Astrocyte (in vitro differentiated cells and primary cell): ENCODE results near the gene PCGF5. TPM values are rescaled to one million over a fixed set of nuclear protein-coding genes. Genes with fewer than 3 reads are reported as not detected.
A peak's percentile ranks its signal among the peaks of the same experiment; 100 is the strongest.
"Not testable (repeated sequence)": the region's sequence is repeated elsewhere in the genome, so short reads cannot be mapped to it uniquely, and the experiment has no call there.

Experiments used
- DNase-seq: peaks from one replicate; pipeline ENCODE4 v3.0.0-alpha.2; 2010; ENCODE audit warnings: low read depth
- FAIRE-seq: peaks from 2 replicates; lab custom pipeline; 2011; peaks lifted over from hg19 to GRCh38; lab: Jason Lieb, UNC
- H2AFZ ChIP-seq: 2 replicates; pipeline ENCODE4 v1.6.0; 2012; ENCODE audit warnings: low read depth, low read length, inconsistent platforms
- H3K27ac ChIP-seq: 2 replicates; pipeline ENCODE4 v1.5.1; 2011; ENCODE audit warnings: low read depth, low read length, inconsistent platforms
- H3K27me3 ChIP-seq: 2 replicates; pipeline ENCODE4 v1.6.0; 2011; ENCODE audit warnings: low read length, inconsistent platforms; ENCODE audit not compliant: insufficient read depth
- H3K36me3 ChIP-seq: 2 replicates; pipeline ENCODE4 v1.5.1; 2011; ENCODE audit warnings: low read length, inconsistent platforms; ENCODE audit not compliant: insufficient read depth
- H3K4me1 ChIP-seq: 2 replicates; pipeline ENCODE4 v1.5.1; 2011; ENCODE audit warnings: low read length, inconsistent platforms; ENCODE audit not compliant: insufficient read depth
- H3K4me2 ChIP-seq: 2 replicates; pipeline ENCODE4 v1.6.0; 2012; ENCODE audit warnings: low read length, inconsistent platforms
- H3K4me3 ChIP-seq: 2 replicates; pipeline ENCODE4 v1.5.1; 2011; ENCODE audit warnings: low read depth, mild to moderate bottlenecking, low read length, inconsistent platforms; ENCODE audit not compliant: insufficient read depth
- H3K79me2 ChIP-seq: 2 replicates; pipeline ENCODE4 v1.6.0; 2012; ENCODE audit warnings: mild to moderate bottlenecking, low read length, inconsistent platforms; ENCODE audit not compliant: insufficient read depth
- H3K9ac ChIP-seq: 2 replicates; pipeline ENCODE4 v1.6.0; 2012; ENCODE audit warnings: mild to moderate bottlenecking, low read length, inconsistent platforms
- H3K9me3 ChIP-seq: 2 replicates; pipeline ENCODE4 v1.5.1; 2012; ENCODE audit warnings: low read depth, mild to moderate bottlenecking, low read length, inconsistent platforms; ENCODE audit not compliant: insufficient read depth
- H4K20me1 ChIP-seq: 2 replicates; pipeline ENCODE4 v1.6.0; 2012; ENCODE audit warnings: low read length, inconsistent platforms; ENCODE audit not compliant: insufficient read depth
- H3K27ac Mint-ChIP-seq: one replicate; pipeline ENCODE4 v1.8.0; 2021; ENCODE audit warnings: mild to moderate bottlenecking, mixed read lengths; ENCODE audit not compliant: unreplicated experiment
- H3K27me3 Mint-ChIP-seq: one replicate; pipeline ENCODE4 v1.8.0; 2021; ENCODE audit warnings: low read depth, mixed read lengths; ENCODE audit not compliant: unreplicated experiment
- H3K36me3 Mint-ChIP-seq: one replicate; pipeline ENCODE4 v1.8.0; 2021; ENCODE audit warnings: low read depth, mixed read lengths; ENCODE audit not compliant: unreplicated experiment
- H3K4me1 Mint-ChIP-seq: one replicate; pipeline ENCODE4 v1.8.0; 2021; ENCODE audit warnings: low read depth, mixed read lengths; ENCODE audit not compliant: unreplicated experiment
- H3K4me3 Mint-ChIP-seq: one replicate; pipeline ENCODE4 v1.8.0; 2021; ENCODE audit warnings: mild to moderate bottlenecking, moderate library complexity, mixed read lengths; ENCODE audit not compliant: unreplicated experiment
- H3K9me3 Mint-ChIP-seq: one replicate; pipeline ENCODE4 v1.8.0; 2021; ENCODE audit warnings: mild to moderate bottlenecking, mixed read lengths; ENCODE audit not compliant: unreplicated experiment
- EZH2 ChIP-seq: IDR thresholded peaks from 2 replicates; pipeline ENCODE4 v1.6.1; 2012; ENCODE audit warnings: mild to moderate bottlenecking, low read length, inconsistent platforms; ENCODE audit not compliant: insufficient read depth
- total RNA-seq: library from RNA; stranded (reverse); gene quantifications from 2 replicates; pipeline ENCODE4 v1.2.1, GENCODE V29; 2021
- TF ChIP-seq, protein P1 (sequence below): IDR thresholded peaks from 2 replicates; pipeline ENCODE4 v1.5.1; 2011; ENCODE audit warnings: low read depth, mild to moderate bottlenecking, inconsistent platforms, low read length, moderate library complexity; ENCODE audit not compliant: insufficient read depth

The PCGF5 gene
- total RNA-seq, 1 donor from 2014 or later = 31.5 TPM

- Mint-ChIP-seq H3K27ac (no peak overlapping the region), H3K4me1 (peaks cover 12% of the 10 kb centered on the region), H3K9me3 (no peaks in the 10 kb centered on the region), H3K36me3 (no peaks in the 10 kb centered on the region), H3K27me3 (no peaks in the 10 kb centered on the region), H3K4me3 (no peak overlapping the region)
- no peak overlapping the region for H3K27ac ChIP-seq
- no peak for TF ChIP-seq EZH2
- TF ChIP-seq, protein P1, sequence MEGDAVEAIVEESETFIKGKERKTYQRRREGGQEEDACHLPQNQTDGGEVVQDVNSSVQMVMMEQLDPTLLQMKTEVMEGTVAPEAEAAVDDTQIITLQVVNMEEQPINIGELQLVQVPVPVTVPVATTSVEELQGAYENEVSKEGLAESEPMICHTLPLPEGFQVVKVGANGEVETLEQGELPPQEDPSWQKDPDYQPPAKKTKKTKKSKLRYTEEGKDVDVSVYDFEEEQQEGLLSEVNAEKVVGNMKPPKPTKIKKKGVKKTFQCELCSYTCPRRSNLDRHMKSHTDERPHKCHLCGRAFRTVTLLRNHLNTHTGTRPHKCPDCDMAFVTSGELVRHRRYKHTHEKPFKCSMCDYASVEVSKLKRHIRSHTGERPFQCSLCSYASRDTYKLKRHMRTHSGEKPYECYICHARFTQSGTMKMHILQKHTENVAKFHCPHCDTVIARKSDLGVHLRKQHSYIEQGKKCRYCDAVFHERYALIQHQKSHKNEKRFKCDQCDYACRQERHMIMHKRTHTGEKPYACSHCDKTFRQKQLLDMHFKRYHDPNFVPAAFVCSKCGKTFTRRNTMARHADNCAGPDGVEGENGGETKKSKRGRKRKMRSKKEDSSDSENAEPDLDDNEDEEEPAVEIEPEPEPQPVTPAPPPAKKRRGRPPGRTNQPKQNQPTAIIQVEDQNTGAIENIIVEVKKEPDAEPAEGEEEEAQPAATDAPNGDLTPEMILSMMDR = no peak
- H3K4me1 ChIP-seq = peaks cover 8% of the 10 kb centered on the region
- H3K4me2 ChIP-seq = no peak overlapping the region
- H3K9ac ChIP-seq = no peak overlapping the region
- no peak for DNase-seq
- no peak overlapping the region for H2AFZ ChIP-seq
- no peaks in the 10 kb centered on the region for H3K9me3 ChIP-seq
- H3K36me3 ChIP-seq = no peaks in the 10 kb centered on the region
- H3K4me3 ChIP-seq = no peak overlapping the region
- no peak for FAIRE-seq
- H3K27me3 ChIP-seq = no peaks in the 10 kb centered on the region
- H3K79me2 ChIP-seq = no peaks in the 10 kb centered on the region
- no peaks in the 10 kb centered on the region for H4K20me1 ChIP-seq
Observed at GRCh38 chr10:91317541-91317940, 97.1 kb downstream of the PCGF5 start.

GRCh38 chr10:91319336-91319735 is 98.9 kb downstream of the PCGF5 start:
- no peaks in the 10 kb centered on the region for H3K27me3 ChIP-seq
- Mint-ChIP-seq H3K27me3 (no peaks in the 10 kb centered on the region), H3K36me3 (no peaks in the 10 kb centered on the region), H3K4me3 (peak overlapping the region; percentile 27), H3K9me3 (no peaks in the 10 kb centered on the region), H3K4me1 (peaks cover 5% of the 10 kb centered on the region), H3K27ac (no peak overlapping the region)
- FAIRE-seq = no peak
- no peak overlapping the region for H3K27ac ChIP-seq
- no peak overlapping the region for H2AFZ ChIP-seq
- H4K20me1 ChIP-seq = no peaks in the 10 kb centered on the region
- H3K4me1 ChIP-seq = peaks cover under 1% of the 10 kb centered on the region
- no peak overlapping the region for H3K4me3 ChIP-seq
- H3K79me2 ChIP-seq = no peaks in the 10 kb centered on the region
- H3K4me2 ChIP-seq = no peak overlapping the region
- no peaks in the 10 kb centered on the region for H3K36me3 ChIP-seq
- H3K9ac ChIP-seq = no peak overlapping the region
- no peaks in the 10 kb centered on the region for H3K9me3 ChIP-seq
- no peak for TF ChIP-seq EZH2
- TF ChIP-seq, protein P1 = no peak
- DNase-seq = no peak

GRCh38 chr10:91323293-91323905 is 102.9 kb downstream of the PCGF5 start:
- H3K79me2 ChIP-seq, H3K27ac Mint-ChIP-seq, H3K27me3 ChIP-seq, H3K9ac ChIP-seq, H3K4me1 ChIP-seq, H3K36me3 Mint-ChIP-seq, FAIRE-seq, H3K4me3 Mint-ChIP-seq, H3K4me1 Mint-ChIP-seq, H4K20me1 ChIP-seq, H3K27ac ChIP-seq, H2AFZ ChIP-seq, H3K27me3 Mint-ChIP-seq, H3K4me3 ChIP-seq, H3K9me3 Mint-ChIP-seq, H3K9me3 ChIP-seq, DNase-seq, H3K4me2 ChIP-seq, H3K36me3 ChIP-seq: not testable (repeated sequence)
